NCI-H146 treated with DMSO at 0.1 percent for 48 hours (cell line): ENCODE results near the gene MYOM3.

ENCODE experiments used
- DNase-seq: peaks from one replicate; lab custom pipeline; 2025; ENCODE audit not compliant: unreplicated experiment; lab: John Stamatoyannopoulos, UW

MYOM3 gene

GRCh38 chr1:24117132-24117531, 5.2 kb upstream of the MYOM3 start:
- DNase-seq = no peak

- DNase-seq = no peak
Observed at GRCh38 chr1:24114753-24115152, 2.8 kb upstream of the MYOM3 start.

GRCh38 chr1:24113641-24114033, 1.7 kb upstream of the MYOM3 start:
- no peak for DNase-seq

- DNase-seq = no peak
Observed at GRCh38 chr1:24111262-24111995, 506 bp downstream of the MYOM3 start.

GRCh38 chr1:24110642-24111261, 1.2 kb downstream of the MYOM3 start:
- DNase-seq = no peak

GRCh38 chr1:24109686-24110475, 2.1 kb downstream of the MYOM3 start:
- no peak for DNase-seq

- no peak for DNase-seq
Observed at GRCh38 chr1:24109166-24109483, 2.8 kb downstream of the MYOM3 start.

- DNase-seq = no peak
Observed at GRCh38 chr1:24108334-24109165, 3.4 kb downstream of the MYOM3 start.

GRCh38 chr1:24107462-24108138, 4.3 kb downstream of the MYOM3 start:
- DNase-seq = no peak

GRCh38 chr1:24105368-24106160, 6.4 kb downstream of the MYOM3 start:
- no peak for DNase-seq

GRCh38 chr1:24104854-24105253, 7.1 kb downstream of the MYOM3 start:
- no peak for DNase-seq

GRCh38 chr1:24103879-24104278, 8.1 kb downstream of the MYOM3 start:
- no peak for DNase-seq

GRCh38 chr1:24103408-24103807, 8.5 kb downstream of the MYOM3 start:
- DNase-seq = no peak

- DNase-seq = no peak
Observed at GRCh38 chr1:24102961-24103360, 9.0 kb downstream of the MYOM3 start.

GRCh38 chr1:24101796-24102586, 9.9 kb downstream of the MYOM3 start:
- DNase-seq = peak; percentile 2

- DNase-seq = no peak
Observed at GRCh38 chr1:24100945-24101737, 10.8 kb downstream of the MYOM3 start.

- DNase-seq = no peak
Observed at GRCh38 chr1:24098943-24099638, 12.8 kb downstream of the MYOM3 start.

GRCh38 chr1:24098102-24098501, 13.8 kb downstream of the MYOM3 start:
- DNase-seq = no peak
